Transverse colon (tissue), 4 donors: ENCODE measurements around the gene SUSD3.

Experiments used
- CTCF ChIP-seq, 5 experiments: fragments of 200-600 bp in 3 of 5; fragments of 450-650 bp in 2 of 5; sonication (generic) in 3 of 5; IDR thresholded peaks; 1 replicate in 2 of 5; 2 replicates in 3 of 5; pipeline ENCODE4 v1.5.1; 2016 to 2017; ENCODE audit warnings: antibody characterized with exemption in 5 of 5, inconsistent platforms in 3 of 5, mild to moderate bottlenecking in 2 of 5, moderate library complexity in 1 of 5
- EP300 ChIP-seq: sonication (generic); formaldehyde crosslinking; IDR thresholded peaks from one replicate; pipeline ENCODE4 v1.6.1; 2017; ENCODE audit warnings: antibody characterized with exemption, low read depth
- POLR2A ChIP-seq: fragments of 450-650 bp; IDR thresholded peaks from one replicate; pipeline ENCODE4 v1.6.1; 2016; ENCODE audit warnings: antibody characterized with exemption, mild to moderate bottlenecking, moderate library complexity
- POLR2AphosphoS5 ChIP-seq, 3 donors: sonication (generic); formaldehyde crosslinking; IDR thresholded peaks; one replicate each; pipeline ENCODE4 v1.6.1; 2016; ENCODE audit warnings: antibody characterized with exemption in 3 of 3

GRCh38 chr9:93036887-93037475 lies 21.5 kb upstream of the SUSD3 start:
- TF ChIP-seq POLR2AphosphoS5 (IDR thresholded peaks at IDR 0.05), result no peak
- no peak for TF ChIP-seq EP300
- no peak for TF ChIP-seq CTCF (IDR thresholded peaks at IDR 0.05)
- no peak for TF ChIP-seq POLR2A
